ENCODE results near the gene CD22. TPM values are rescaled to one million over a fixed set of nuclear protein-coding genes. Genes with fewer than 3 reads are reported as not detected.

CD22 gene
- total RNA-seq, 2 experiments from 2014 or later, result 1.7 to 1.8 TPM

DNA sequence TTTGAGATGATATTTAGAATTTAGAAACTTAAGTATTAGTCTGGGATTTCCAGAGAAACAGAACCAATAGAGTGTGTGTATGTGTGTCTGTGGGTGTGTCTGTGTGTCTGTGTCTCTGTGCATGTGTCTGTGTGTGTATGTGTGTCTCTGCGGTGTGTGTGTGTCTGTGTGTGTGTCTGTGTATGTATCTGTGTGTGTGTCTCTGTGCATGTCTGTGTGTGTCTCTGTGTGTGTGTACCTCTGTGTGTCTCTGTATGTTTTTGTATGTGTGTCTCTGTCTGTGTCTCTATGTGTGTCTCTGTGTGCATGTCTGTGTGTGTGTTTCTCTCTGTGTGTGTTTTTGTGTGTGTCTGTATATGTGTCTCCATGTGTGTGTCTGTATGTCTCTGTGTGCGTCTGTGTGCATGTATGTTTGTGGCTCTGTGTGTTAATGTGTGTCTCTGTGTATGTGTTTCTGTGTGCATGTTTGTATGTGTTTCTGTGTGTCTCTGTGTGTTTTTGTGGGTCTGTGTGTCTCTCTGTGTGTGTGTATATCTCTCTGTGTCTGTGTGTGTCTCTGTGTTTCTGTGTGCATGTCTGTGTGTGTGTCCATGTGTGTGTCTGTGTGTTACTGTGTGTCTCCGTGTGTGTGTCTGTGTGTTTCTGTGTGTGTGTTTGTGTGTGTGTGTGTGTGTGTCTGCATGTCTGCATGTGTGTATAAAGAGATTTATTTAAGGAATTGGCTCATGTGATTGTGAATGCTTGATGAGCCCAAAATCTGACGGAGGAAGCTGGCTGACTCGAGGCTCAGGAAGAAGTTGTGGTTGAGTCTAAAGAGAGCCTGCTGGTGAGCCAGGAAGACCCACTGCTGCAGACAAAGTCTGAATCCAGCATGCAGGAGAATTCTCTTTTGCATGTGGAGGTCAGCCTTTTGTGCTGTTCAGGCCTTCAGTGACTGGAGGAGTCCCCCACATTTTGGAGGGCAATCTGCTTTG lies 64.0 kb downstream of the CD22 start:
- ATAC-seq (ENCODE audit: low read depth), result no peak
- Mint-ChIP-seq H3K27me3 (peaks cover 5% of the 10 kb centered on the region), H3K4me3 (no peak overlapping the region), H3K27ac (no peak overlapping the region), H3K4me1 (no peaks in the 10 kb centered on the region), H3K9me3 (no peaks in the 10 kb centered on the region), H3K36me3 (peaks cover 1% of the 10 kb centered on the region)
- no peak for DNase-seq
- POLR2A ChIA-PET, result no interaction called here

DNA sequence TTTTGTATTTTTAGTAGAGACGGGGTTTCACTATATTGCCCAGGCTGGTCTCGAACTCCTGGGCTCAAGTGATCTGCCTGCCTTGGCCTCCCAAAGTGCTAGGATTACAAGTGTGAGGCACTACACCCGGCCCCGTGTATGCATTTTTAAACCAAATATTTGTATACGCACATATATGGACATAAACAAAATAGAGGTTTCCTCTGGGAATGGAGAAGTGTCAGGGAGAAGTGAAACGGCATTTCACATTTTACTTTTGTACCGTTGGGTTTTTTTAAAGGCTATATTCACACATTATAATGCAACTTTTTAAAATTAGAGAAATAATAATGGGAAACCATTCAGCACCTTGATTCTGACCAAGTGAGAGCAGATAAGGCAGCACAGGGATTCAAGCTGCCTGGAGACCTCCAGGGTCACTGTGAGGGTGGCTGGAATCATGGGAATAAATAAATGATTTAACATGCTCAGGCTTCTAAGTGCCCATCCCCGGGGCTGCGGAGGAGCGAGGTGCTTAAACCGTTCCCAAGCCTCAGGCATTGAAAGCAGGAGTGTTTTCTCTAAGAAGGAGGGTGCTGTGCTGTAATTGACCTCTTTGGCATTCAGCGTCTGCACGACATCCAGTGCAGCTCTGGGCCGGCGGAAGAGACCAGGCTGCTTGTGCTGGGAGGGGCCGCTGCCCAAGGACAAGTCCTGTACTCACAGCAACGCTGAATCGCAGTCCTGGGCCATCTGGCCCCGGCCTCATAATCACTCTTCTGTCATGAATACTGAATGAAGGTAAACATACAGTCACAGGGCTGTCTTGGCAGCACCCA lies 66.6 kb downstream of the CD22 start:
- H3K36me3 Mint-ChIP-seq, result no peaks in the 10 kb centered on the region
- ATAC-seq (ENCODE audit: low read depth) (no peak), DNase-seq (no peak)
- no peaks in the 10 kb centered on the region for H3K4me1 Mint-ChIP-seq
- H3K27ac Mint-ChIP-seq, result no peak overlapping the region
- no peak overlapping the region for H3K4me3 Mint-ChIP-seq
- POLR2A ChIA-PET, result no interaction called here
- no peaks in the 10 kb centered on the region for H3K9me3 Mint-ChIP-seq
- peaks cover 5% of the 10 kb centered on the region for H3K27me3 Mint-ChIP-seq

DNA sequence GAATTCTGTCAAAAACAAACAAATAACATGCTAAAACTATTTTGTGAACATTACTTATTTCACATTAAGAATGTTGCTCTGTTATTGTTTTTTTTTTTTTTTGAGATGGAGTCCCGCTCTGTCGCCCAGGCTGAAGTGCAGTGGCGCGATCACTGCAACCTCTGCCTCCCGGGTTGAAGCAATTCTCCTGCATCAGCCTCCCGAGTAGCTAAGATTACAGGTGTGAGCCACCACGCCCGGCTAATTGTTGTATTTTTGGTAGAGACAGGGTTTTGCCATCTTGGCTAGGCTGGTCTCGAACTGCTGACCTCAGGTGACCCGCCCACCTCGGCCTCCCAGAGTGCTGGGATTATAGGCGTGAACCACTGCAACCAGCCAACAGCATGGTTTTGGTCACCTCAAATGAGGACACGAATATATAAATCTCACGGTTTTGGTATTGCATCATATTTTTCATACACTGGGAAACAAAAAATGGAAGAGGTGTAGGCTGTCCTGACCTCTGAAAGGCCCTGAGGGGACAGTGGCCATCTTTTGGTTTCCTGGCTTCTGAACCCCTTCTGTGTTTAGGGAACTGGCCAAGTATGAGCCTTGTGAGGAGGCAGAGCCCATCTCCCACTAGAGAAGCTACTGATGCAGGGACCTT lies 67.4 kb downstream of the CD22 start:
- H3K4me1 Mint-ChIP-seq, result no peaks in the 10 kb centered on the region
- no peaks in the 10 kb centered on the region for H3K9me3 Mint-ChIP-seq
- H3K4me3 Mint-ChIP-seq, result no peak overlapping the region
- POLR2A ChIA-PET, result no interaction called here
- H3K27ac Mint-ChIP-seq, result no peak overlapping the region
- ATAC-seq (ENCODE audit: low read depth), result no peak
- no peak for DNase-seq
- H3K36me3 Mint-ChIP-seq, result no peaks in the 10 kb centered on the region
- H3K27me3 Mint-ChIP-seq, result peaks cover 5% of the 10 kb centered on the region

Small RNA genes lying within 50 kb of the gene (microRNA-seq; reads per million reads assigned to microRNA genes)
- gene MIR5196, result not detected

Other genes starting within 250 kb of the CD22 start
- not detected for gene FXYD3, start 213.4 kb upstream of the CD22 start, total RNA-seq
- gene LGI4, start 194.1 kb upstream of the CD22 start, total RNA-seq, result under 1 TPM; 0.28 to 0.44 TPM
- not detected for gene FXYD1, start 190.4 kb upstream of the CD22 start, total RNA-seq
- gene FXYD7, start 185.9 kb upstream of the CD22 start, total RNA-seq, result 1 to 10 TPM; 5.3 to 6.5 TPM
- 100 to 1,000 TPM; 353 to 360 TPM for gene FXYD5, start 174.5 kb upstream of the CD22 start, total RNA-seq
- not detected for gene FAM187B, start 100.4 kb upstream of the CD22 start, total RNA-seq
- 10 to 100 TPM; 33.2 to 36.3 TPM for gene LSR, start 80.2 kb upstream of the CD22 start, total RNA-seq
- 100 to 1,000 TPM; 149 to 159 TPM for gene USF2, start 60.2 kb upstream of the CD22 start, total RNA-seq
- 1 to 10 TPM; 1.0 to 1.1 TPM for gene HAMP, start 46.7 kb upstream of the CD22 start, total RNA-seq
- under 1 TPM; 0.11 to 0.39 TPM for gene MAG, start 37.0 kb upstream of the CD22 start, total RNA-seq
- gene FFAR1, start 18.7 kb downstream of the CD22 start, total RNA-seq, result not detected
- gene FFAR3, start 29.3 kb downstream of the CD22 start, total RNA-seq, result not detected
- gene GPR42, start 41.9 kb downstream of the CD22 start, total RNA-seq, result not detected
- gene FFAR2, start 119.1 kb downstream of the CD22 start, total RNA-seq, result not detected
- not detected for gene KRTDAP, start 161.3 kb downstream of the CD22 start, total RNA-seq
- gene DMKN, start 184.5 kb downstream of the CD22 start, total RNA-seq, result 1 to 10 TPM; 2.5 to 3.5 TPM
- not detected for gene SBSN, start 199.1 kb downstream of the CD22 start, total RNA-seq
- not detected for gene GAPDHS, start 204.3 kb downstream of the CD22 start, total RNA-seq
- 10 to 100 TPM; 37.2 to 38.2 TPM for gene TMEM147, start 216.4 kb downstream of the CD22 start, total RNA-seq
- not detected for gene ATP4A, start 234.5 kb downstream of the CD22 start, total RNA-seq